ENCODE measurements around the gene FAM24A.

Gene FAM24A

GRCh38 chr10:122939133-122939855, 28.9 kb downstream of the FAM24A start:
- TF ChIP-seq CTCF (conservative IDR thresholded peaks at IDR 0.05; ENCODE audit: low read length): no peak
- no peak overlapping the region for H3K4me3 ChIP-seq (ENCODE audit: low read length)
- DNase-seq (ENCODE audit: low read depth): no peak

- no peak overlapping the region for H3K4me3 ChIP-seq (ENCODE audit: low read length)
- DNase-seq (ENCODE audit: low read depth): peak; percentile 22
- no peak for TF ChIP-seq CTCF (conservative IDR thresholded peaks at IDR 0.05; ENCODE audit: low read length)
Observed at GRCh38 chr10:122939856-122940543, 29.6 kb downstream of the FAM24A start.

DNA sequence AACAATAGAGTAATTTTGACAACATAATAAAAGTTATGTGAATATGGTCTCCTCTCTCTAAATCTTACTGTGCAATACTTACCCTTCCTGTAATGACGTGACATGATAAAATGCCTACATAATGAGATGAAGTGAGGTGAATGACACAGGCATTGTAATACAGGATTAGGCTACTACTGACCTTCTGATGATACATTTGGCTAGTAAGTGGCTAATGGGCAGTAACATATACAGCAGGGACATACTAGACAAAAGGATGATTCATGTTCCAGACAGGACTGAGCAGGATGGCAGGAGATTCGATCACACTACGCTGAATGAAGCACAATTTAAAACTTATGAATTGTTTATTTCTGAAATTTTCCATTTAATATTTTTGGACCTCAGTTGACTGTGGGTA, 38.9 kb downstream of the FAM24A start:
- no peak overlapping the region for H3K4me3 ChIP-seq (ENCODE audit: low read length)
- no peak for DNase-seq (ENCODE audit: low read depth)
- no peak for TF ChIP-seq CTCF (conservative IDR thresholded peaks at IDR 0.05; ENCODE audit: low read length)

DNA sequence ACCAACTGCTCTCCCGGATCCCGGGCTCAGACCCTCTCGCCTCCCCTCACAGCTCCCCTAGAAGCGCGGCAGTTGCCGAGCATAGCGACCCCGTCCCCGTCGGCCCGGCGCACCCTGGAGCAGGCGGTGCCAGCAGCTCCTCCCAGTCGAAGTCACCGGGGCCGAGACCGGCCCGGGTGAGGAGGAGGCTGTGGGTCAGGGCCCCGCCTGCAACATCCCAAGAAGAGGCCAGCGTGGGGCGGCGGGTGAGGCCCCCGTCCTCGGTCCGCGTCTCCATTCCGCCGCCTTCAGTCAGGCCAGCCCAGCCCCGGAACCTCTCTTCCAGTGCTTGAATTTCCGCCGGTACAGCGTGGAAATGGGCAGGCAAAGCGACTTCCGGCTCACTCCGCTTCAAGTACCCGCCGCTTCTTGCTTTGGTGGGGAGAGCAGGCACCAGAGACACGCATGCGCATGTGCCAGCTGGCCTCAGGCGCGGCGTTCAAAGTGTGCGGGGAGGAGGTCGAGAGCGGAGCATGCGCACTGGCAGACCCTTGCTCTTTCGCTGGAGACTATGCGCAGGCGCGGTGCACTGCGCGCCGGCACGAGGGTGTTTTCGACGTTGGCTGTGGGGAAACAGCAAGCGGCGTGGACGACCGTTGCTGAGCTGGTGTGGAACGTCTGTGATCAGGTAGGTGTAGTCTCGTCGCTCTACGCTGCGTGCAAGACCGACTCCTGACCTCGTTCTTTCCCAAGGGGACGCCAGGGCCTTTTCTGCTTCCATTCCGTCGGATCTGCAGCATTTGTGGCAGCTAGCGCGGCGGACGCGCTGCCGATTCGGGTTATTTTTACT, 43.7 kb downstream of the FAM24A start, which contains the start of gene C10orf88:
Gene C10orf88, minus strand, starts transcription at position 326 of the 829 bp plus-strand sequence. Its CDS starts 49 bp downstream, at position 277.
- no peak for TF ChIP-seq CTCF (conservative IDR thresholded peaks at IDR 0.05; ENCODE audit: low read length)
- DNase-seq (ENCODE audit: low read depth): peak; percentile 99
- H3K4me3 ChIP-seq (ENCODE audit: low read length): peak within 1 kb of the TSS; percentile 77

DNA sequence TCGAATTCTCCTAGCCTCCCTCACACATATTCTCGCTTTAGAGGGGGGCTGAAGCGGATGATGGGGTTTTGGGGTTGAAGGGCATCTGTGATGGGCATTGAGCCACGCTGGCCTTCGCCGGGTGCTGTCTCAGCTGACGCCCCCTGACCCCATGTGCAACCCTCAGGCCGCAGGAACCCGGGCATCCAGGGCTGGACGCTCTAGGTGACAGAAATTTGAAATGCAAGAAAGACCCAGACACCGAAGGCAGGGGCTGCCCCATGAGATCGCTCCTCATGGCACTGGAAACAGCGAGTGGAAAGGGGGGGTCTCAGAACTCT, 44.3 kb downstream of the FAM24A start:
- no peak for DNase-seq (ENCODE audit: low read depth)
- H3K4me3 ChIP-seq (ENCODE audit: low read length): peak overlapping the region; percentile 77
- no peak for TF ChIP-seq CTCF (conservative IDR thresholded peaks at IDR 0.05; ENCODE audit: low read length)

DNA sequence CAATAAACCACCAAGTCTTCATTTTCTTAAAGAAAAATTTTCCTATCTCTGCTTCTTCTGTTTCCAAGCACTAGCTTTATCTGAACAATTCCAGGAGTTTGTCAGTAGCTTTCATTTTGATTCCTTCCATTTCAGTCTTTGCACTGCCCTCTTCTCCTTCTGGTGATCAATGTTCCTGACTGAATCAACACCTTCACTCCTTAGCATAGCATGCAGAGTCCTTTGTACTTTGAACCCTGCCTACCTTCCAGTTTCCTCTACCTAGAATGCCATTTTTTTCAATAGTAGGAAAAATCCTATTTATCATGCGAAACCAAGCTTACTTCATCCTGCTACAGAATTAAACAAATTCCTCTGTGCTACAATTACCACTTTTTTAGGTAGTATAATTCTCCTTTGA, 45.5 kb downstream of the FAM24A start:
- no peak overlapping the region for H3K4me3 ChIP-seq (ENCODE audit: low read length)
- no peak for TF ChIP-seq CTCF (conservative IDR thresholded peaks at IDR 0.05; ENCODE audit: low read length)
- DNase-seq (ENCODE audit: low read depth): no peak

Data from AG10803 (cell line).